Stimulated activated CD4-positive, alpha-beta T cell treated with anti-CD3 and anti-CD28 coated beads, TNF-alpha, amount 100 ng/mL, for 24 hours (primary cell): ENCODE measurements around the gene KIAA1958.
"Not testable (repeated sequence)": the region's sequence is repeated elsewhere in the genome, so short reads cannot be mapped to it uniquely, and the experiment has no call there.

Experiments
- DNase-seq, 3 experiments: peaks; one replicate each; pipeline ENCODE4 v3.0.0-alpha.2; 2020; ENCODE audit warnings: low read depth in 3 of 3

KIAA1958 gene

DNA sequence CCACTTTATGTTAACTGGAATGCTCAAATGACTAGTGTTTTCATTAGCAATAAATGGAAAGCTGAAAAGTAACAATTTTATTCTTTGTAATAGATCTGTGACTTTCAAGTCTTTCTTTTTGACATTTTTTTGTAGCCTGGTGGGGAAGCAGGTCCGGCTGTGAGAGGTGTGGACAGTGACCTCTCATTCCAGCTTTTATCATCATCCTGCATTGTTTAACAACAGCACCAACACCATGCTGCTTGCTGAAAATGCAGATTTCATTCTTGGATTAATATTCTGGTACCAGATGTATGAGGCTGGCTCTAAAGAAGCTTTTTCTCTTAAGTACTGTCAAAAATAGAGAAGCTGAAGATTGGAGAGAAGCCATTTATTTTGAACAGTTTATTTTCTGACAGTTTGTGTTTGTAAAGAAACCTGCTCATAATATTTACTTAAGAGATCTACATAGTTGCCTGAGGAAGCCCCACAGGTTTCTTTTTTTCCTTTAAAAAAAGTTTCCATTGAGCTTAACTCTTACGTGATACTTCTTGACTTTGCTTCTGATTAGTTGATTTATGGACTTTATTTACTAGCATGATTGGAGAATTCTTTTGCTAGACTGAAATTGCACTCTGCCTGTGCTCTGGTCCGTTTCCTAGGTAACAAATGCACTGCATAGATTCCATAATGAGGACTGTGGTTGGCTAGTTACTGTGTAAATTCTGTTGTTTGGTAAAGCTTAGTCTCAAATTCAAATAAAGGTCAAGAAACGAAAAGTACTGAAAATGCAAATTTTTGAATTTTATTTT lies 3.4 kb downstream of the KIAA1958 start:
- no peak for DNase-seq

GRCh38 chr9:112493393-112494137 lies 6.9 kb downstream of the KIAA1958 start:
- no peak for DNase-seq

DNA sequence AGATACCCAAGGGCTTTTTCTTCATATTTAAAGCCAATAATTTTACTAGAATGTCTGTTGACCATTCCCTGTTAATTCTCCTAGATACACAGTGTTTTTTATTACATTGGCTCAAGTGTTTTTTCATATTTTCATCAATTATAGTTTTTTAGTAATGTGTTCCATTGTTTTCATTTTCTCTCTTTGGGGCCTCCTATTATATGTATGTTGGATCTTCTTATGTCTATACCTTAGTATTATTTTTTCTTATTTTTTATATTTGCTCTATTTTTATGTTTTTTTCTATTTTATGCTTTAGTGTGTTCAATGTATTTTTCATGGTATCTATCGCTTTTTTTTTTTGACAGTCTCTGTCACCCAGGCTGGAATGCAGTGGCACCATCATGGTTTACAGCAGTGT lies 7.5 kb downstream of the KIAA1958 start:
- DNase-seq, result no peak

DNA sequence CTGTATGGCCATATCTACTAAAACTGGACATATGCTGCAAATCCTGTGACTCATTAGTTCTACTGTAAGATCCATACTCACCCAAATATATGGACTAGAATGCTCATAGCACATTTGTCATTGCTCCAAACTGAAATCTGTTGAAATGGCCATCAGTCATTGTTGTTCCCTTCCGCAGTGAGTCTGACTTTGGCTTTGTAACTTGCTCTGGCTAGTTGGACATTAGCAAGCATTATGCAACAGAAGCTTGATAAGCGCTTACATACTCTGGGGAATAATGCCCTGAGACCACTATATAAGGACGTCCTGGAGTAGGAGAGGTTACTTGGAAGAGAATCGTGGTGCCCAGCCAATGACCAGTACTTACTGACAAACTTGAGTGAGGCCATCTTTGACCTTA lies 9.0 kb downstream of the KIAA1958 start:
- DNase-seq, result no peak

GRCh38 chr9:112496074-112496722 lies 9.6 kb downstream of the KIAA1958 start:
- no peak for DNase-seq

- no peak for DNase-seq
These were observed 14.2 kb downstream of the KIAA1958 start for GRCh38 chr9:112500842-112501241.

- DNase-seq, result no peak
These were observed 14.7 kb downstream of the KIAA1958 start for GRCh38 chr9:112501287-112501686.

DNA sequence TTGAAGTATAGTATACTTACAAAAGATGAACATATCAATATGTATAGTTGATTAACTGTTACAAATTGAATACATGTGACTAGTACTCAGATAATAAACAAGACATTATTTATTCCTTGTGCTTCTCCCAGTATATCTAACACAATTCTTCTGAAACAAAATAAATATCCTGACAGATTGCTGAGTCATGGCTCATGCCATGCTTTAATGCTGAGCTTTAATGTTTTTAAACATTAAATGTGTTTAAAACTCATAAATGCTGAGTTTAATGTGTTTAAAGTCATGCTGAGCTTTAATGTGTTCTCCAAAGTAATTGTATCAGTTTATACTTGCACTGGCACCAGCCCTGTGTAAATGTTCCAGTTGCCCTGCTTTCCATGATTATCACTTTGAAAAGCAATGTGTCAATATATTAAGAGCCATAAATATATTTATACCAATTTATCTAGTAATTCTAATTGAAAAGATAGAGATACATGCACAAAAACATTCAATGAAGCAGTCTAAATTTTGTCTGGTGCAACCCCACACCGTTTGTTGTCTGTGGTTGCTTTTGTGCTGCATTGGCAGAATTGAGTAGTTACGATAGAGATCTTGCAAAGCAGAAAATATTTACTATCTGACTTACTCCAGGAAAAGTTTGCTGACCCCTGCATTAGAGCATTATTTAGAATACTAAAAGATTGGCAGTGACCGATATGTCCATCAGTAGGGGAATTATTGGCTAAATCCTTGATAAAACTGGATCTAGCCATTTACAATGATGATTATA lies 15.7 kb downstream of the KIAA1958 start:
- no peak for DNase-seq

DNA sequence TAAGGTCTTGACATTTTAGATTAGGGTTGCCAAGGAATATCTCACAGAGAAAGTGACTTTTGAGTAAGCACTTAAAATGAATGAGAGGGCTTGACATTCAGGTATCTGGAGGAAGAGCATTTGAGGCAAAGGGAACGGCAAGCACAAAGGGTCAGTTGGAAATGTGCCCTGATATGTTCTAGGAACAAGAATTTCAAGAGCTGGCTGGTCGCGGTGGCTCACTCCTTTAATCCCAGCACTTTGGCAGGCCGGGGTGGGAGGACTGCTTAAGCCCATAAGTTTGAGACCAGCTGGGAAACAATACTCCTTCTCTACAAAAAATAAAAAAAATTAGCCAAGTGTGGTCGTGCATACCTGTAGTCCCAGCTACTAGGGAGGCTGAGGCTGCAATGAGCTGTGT lies 16.5 kb downstream of the KIAA1958 start:
- DNase-seq, result no peak

- DNase-seq, result no peak
These were observed 18.5 kb downstream of the KIAA1958 start for GRCh38 chr9:112505086-112505485.

DNA sequence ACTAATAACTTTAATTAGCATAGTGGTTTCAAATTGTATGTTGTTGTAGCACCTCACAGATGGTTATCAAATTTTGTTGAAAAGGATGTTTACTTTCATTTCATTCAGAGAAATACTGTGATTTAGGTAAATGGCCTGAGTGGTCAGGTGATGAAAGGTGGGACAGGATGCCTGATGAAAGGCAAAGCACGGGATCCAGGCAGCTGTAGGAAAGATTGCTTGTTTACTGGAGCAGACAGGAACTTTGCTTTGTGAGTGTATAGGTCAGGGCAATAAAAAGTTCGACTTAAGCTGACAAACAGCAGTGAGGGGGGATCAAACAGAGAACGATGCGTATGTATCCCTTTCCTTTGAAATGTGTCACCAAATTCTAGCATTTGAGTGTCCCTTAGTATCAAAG lies 19.0 kb downstream of the KIAA1958 start:
- no peak for DNase-seq

DNA sequence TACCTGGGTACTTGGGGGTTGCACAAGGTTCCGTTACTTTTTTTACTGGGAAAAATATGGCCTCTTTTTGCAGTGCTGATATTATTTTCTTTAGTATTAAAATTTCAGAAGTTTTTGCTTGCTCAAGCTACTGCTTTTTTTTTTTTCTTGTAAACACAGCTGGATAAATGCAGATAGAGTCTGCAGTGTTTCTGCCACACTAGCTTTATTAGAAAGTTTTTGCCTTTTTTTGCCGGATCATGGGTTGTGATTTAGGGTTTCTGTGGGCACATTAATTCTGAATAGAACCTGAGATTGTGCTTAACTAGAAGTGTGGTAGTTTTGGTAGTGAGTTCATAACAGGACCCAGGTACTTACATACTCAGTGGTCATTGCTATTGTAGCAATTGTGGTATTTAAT lies 19.9 kb downstream of the KIAA1958 start:
- no peak for DNase-seq

GRCh38 chr9:112507001-112507680 lies 20.5 kb downstream of the KIAA1958 start:
- no peak for DNase-seq

DNA sequence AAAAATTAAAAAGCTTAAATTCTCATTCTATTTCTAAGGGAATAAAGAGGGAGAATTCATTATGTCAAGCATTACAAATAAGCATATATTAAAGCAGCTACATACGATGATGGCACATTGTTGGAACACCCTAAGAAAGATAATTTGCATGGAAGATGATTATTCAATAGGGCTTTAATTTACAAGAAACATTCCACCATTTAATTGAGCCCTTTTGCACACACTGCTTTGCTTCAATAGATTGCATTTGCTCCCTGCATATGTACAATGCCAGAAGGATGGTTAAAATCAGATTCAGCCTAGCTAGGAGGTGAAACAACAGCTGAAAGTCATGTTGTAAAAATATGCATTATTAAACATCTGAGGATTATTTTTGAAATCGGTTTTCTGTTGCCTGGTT lies 21.8 kb downstream of the KIAA1958 start:
- DNase-seq, result no peak

DNA sequence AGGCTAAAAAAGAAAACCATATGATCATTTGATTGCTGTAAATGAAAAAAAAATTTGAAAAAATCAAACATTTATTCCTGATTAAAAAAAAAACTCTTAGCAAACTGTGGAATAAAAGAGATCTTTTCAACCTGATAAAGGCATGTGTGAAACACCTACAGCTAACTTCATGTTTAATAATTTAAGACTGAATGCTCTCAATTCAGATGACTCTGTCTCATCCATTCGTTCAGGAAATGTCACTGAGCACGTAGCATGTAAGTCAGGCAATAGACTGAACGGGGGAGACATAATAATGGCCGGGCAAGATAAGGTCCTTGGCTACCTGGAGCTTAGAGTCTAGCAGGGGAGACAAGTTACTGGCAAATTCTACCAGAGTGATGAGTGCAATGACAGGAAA lies 25.8 kb downstream of the KIAA1958 start:
- DNase-seq, result not testable (repeated sequence)

DNA sequence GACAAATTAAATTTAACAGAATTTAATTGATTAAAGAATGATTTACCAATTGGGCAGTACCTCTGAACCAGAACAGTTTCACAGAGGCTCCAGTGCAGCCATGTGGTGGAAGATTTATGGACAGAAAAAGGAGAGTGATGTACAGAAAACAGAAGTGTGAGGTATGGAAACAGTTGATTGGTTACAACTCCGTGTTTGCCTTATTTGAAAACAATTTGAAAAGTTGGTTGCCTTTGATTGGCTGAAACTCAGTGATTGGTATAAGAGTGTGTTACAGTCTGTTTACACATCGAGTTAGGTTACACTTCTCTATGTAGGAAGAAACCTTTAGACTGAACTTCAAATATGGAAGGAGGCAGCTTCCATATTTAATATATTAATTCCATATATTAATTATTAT lies 30.1 kb downstream of the KIAA1958 start:
- no peak for DNase-seq

DNA sequence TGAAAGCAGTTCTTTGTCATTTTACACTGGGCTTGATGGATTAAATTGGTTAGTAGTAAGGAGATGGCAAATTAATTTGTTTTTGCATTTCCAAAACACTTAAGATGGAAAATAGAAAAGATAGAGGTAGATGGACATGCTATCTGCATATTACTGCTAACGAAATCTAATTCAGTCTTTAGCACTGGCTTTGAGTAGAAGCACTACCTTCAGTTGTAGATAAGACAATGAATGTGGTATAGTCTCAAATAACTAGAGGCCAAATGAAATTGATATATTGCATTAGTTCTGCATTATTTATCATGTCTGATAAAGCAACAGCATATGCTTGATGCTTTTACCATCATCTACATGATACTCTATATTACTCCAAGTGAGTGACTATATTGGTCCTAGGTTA lies 33.4 kb downstream of the KIAA1958 start:
- DNase-seq, result no peak

DNA sequence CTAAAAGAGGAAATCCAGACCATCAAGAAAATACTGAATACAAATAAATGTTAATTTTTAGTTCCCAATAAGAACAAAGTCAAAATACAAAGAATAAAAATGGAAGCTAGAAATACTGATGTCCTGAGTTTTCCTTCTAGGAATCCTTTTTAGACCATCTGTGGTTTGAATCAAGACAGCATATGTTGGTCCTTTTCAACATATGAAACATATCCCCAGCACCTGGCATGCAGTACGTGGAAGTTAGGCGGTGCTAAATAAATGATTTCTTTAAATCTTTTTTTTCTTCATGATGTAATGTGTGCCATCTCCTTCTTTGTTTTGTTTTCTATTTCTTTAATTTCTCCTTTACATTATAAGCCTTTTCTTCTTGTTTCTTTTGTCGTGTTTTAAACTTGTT lies 34.0 kb downstream of the KIAA1958 start:
- DNase-seq, result no peak

- DNase-seq, result no peak
These were observed 40.3 kb downstream of the KIAA1958 start for GRCh38 chr9:112526973-112527372.

DNA sequence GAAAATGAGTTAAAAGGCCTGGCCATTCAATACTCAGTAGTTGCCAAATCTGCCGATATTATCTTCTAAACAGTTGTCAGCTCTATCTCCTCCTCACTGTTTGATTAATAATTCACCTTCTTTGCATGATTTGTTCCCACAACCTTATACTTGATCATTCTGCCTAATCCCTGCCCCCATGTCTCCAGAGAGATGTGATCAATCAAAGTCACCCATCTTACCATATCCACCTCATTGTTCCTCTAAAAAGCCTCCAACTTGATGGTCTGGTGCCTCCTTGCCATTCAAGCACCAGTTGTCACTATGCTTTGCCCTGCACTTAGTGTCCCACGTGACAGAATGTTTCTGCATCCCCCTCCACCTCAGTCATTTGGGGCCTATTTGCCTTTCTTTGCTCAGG lies 41.3 kb downstream of the KIAA1958 start:
- no peak for DNase-seq

DNA sequence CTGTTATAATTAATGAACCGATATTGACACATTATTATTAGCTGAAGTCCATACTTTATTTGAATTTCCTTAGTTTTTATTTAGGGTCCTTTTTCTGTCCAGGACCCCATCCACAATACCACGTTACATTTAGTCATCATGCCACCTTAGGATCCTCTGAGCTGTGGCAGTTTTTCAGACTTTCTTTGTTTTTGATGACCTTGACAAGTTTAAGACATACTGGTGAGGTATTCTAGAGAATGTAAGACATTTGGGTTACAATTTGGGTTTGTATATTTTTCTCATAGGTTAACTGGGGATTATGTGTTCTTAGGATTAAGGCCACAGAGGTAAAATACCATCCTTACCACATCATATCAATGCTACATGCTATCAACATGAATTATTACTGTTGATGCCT lies 42.7 kb downstream of the KIAA1958 start:
- no peak for DNase-seq
